NCI-H1092 treated with DMSO at 0.1 percent for 48 hours (cell line): Measurements from ENCODE around the gene WNT3.
"Not testable (repeated sequence)": the region's sequence is repeated elsewhere in the genome, so short reads cannot be mapped to it uniquely, and the experiment has no call there.

Experiments
- DNase-seq: peaks from one replicate; lab custom pipeline; 2025; lab: John Stamatoyannopoulos, UW

The WNT3 gene

DNA sequence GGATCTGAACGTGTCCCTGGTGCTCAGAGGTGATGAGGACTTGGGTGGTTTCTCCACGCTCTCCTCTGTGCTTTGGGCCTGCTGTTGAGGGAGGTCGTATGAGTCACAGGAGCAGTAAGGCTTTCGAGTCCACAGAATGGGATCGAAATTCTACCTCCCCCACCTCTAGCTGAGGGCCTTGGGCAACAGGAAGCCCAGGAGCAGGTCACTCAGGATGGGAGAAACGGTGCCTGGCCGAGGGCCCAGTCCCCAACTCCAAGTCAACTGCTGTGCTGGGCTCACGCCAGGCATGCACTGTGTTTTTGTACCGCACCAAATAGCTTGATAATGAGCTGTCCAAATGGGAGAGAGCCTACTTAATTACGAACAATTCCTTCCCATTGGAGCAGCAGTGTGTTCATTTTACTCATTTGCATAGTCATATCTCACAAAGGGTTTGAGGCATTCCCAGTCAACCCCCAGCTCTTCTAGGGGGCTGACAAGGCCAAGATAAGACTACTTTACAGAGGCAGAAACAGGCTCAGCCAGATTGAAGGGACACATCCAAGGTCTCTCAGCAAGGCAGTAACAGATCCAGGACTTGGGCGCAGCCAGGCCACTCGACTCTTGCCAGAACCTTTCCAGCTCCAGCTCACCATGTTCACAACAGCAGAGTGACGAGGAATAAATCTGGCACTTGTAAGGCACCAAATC lies 53.6 kb downstream of the WNT3 start:
- peak; percentile 30 for DNase-seq

DNA sequence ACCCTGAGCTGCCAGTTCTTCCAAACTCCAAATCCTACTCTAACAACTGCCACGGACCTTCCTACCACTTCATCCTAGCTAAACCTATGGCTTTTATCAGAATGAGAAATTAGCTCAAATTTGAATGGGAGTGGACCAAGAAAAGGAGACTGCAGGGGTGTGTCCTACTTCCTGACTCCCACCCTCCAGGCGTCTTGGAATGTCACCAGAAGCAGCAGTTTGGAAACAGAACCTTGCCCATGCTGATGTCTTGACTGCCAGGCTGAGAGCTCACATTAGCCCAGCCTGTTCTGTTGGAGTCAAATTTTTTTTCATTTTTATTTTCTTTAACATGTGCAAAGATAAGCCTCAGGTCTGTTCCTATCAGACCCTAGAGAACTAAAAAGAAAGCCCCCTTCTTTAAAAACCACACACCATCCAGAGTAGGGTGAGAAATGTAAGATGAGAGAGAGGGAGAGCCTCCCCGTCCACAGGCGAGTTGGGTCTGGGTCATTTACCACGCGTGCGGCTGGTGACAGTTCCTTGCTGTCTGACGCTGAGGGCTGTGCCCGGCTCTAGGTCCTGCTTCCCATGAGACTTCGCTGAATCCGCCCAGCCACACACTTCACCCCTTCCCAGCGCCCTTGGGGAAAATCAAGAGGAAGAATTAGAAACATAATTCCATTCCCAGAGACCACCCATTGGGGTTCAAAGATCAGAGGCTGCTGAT lies 54.3 kb downstream of the WNT3 start:
- no peak for DNase-seq

DNA sequence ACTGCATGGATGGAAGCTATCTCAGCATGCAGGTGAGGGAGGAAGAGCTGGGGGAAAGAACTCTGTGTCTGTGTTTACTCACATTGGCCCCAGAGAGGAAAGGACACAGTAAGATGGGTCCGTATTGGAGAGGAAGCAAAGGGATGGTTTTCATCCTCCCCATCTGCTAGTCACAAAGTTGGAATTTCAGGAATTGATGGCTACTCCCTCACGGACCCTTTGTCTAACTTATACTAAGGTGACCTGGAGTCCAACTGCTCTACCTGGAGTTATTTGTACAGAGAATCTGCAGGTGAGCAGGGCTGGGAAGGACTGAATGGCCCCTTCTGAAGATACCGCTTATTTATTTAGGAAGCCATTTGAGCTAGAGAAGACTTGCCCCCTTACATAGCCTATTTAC lies 55.1 kb downstream of the WNT3 start:
- no peak for DNase-seq

DNA sequence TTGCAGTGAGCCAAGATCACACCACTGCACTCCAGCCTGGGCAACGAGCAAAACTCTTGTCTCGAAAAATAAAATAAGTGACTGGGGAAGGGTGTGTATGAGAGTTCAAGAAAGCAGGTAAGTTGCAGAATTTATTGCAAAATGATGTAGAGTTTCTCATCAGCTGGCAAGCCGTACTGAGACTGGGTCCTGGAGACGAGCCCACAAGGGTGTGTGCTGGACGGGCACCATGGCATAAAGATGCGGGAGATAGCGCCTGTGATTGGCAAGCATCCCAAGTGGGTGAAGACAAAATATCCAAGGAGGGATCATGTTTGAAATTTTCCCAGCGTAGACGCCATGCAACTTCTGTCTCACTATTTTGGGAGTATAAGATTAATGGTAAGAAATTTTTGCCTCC lies 59.4 kb downstream of the WNT3 start:
- no peak for DNase-seq

DNA sequence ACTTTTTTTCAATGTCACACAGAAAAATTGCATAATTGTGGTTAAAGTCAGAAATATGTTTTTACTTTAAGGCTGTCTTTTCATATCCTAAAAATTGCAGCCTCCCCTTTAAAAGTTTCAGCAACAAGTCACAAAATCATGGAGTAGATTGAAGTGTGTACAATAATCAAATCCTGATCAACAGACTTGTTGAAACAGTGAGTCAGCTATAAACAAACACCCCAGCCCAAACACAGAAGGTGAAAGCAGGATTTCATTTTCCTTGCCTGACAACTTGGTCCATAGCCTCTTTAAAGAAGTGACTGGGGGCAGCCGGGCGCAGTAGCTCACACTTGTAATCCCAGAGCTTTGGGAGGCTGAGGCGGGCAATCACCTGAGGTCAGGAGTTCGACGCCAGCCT lies 59.9 kb downstream of the WNT3 start:
- DNase-seq, result no peak

DNA sequence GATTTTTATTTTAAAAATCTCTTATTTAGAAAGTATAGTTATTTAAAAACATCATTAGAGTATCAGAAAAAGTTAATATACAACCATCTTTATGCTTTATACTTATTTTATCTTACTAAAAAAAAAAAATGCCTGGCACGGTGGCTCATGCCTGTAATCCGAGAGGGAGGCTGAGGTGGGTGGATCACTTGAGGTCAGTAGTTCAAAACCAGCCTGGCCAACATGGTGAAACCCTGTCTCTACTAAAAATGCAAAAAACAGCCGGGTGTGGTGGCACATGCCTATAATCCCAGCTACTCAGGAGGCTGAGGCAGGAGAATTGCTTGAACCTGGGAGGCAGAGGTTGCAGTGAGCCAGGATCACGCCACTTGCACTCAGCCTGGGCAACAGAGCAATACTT lies 60.9 kb downstream of the WNT3 start:
- not testable (repeated sequence) for DNase-seq

DNA sequence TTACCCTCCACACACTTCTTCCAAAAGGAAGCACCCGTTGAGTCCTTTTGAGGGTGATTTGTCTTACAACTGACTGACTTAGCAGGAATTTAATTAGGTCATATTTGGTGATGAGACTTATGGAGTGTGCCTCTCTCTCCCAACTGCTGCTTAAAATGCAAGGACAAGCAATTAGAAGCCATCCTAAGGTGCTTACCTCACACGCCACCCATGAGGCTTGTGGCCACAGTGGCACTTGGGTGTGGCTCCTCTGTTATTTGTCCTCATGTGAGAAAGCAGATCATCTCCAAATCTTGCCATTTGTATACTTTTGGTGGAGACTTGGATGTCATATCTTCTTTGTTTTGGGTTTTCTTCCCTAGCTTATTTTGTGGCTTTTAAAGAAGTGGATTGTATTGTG lies 61.6 kb downstream of the WNT3 start:
- DNase-seq, result no peak

DNA sequence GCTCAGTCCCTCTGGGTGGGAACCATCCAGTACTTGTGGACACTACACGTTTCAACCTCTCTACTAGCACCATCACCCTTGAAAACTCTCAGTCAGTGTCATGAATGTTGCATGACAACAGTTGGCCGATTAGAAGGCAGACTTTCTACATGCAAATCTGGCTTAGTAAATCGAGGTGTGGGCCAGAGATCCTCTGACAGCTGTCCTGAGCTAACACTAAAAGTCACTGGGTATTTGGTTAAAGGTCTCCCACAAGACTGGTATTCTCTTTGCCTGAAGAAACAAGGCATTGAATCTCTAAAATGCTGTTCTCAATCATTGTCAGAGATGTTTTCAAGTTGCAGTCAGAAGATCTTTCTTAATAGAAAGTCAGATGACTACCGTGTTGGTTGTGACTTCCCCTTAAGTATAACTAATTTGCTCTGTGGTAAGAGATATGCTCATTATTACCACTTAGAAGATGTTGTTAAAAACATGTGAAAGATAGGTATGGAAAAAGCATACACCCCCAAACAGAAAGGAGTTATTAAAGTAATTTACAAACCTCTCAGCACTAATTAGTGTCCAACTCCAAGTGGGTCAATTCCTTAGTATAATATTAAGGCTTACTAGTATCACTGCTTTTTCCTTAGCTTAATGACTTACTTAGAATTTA lies 62.3 kb downstream of the WNT3 start:
- DNase-seq, result no peak

DNA sequence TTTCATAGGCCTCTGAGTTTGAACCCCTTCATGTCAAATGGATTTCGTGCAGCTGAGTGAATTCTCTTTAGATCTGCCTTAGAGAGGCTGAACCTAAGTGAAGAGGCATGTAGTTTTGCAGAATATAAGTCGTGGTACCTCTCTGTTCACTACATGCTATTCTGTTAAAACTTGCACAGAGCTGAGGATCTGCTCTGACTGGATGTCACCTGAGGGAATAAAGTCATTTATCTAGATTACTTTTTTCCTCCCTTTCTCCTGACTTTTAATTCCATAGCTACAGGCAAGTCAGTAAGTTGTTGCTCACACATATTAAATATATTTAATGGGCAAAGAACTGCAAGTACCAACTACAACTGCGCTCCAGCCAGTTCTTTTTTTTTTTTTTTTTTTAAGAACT lies 64.7 kb downstream of the WNT3 start:
- DNase-seq, result no peak

DNA sequence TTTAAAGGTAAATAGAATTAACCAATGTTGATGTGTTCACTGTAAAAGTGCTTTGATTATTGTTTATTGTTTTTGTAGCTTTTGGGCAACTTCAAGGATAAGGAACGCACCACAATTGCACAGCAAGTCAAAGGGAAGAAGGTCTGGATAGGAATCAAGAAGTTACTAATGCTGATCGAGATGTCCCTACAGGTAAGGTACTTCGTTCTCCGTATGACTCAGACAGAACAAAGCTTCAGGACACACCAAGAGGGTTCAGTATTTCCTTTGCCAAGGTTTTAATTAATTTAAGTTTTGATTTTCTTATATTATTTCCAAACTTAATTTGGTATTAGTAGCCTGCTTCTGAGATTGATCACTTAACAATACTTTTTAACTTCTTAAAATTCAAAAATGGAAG lies 67.1 kb downstream of the WNT3 start:
- no peak for DNase-seq

DNA sequence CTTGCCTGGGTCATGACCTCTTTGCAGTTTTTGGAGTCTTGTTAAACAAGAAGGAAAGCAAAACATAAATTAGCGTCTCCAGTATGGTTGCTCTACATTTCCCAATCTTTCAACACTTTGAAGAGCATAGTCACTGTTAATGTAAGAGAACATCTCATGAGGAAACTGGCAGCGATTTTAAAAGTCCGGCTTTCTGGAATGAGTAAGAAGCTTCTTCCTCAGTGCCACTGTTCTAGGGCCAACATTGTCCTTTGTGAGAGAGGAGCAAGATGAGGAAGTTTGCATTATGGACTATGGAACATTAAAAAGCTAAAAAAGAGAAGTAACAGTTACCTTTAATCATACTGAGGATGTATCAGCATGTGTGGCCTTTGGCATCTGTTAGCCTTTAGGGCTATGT lies 73.1 kb downstream of the WNT3 start:
- DNase-seq, result no peak

DNA sequence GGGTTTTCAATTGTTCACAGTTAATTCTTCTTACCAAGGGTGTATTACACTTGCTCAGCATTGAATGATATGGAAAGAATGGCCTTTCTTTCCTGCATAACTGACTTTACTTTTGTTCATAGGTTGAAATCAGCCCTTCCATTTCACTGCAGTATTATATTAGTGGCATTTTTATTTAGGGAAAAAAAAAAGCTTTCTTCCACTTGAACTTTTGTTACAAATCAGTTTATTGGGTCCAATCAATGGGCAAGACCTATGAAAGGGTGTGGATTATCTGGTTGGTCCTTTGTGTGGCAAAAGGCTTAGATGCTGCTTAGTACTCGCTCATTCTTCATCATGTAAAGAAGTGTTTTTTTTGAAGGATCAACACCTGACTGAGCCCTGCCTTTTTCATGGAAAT lies 74.1 kb downstream of the WNT3 start:
- no peak for DNase-seq

DNA sequence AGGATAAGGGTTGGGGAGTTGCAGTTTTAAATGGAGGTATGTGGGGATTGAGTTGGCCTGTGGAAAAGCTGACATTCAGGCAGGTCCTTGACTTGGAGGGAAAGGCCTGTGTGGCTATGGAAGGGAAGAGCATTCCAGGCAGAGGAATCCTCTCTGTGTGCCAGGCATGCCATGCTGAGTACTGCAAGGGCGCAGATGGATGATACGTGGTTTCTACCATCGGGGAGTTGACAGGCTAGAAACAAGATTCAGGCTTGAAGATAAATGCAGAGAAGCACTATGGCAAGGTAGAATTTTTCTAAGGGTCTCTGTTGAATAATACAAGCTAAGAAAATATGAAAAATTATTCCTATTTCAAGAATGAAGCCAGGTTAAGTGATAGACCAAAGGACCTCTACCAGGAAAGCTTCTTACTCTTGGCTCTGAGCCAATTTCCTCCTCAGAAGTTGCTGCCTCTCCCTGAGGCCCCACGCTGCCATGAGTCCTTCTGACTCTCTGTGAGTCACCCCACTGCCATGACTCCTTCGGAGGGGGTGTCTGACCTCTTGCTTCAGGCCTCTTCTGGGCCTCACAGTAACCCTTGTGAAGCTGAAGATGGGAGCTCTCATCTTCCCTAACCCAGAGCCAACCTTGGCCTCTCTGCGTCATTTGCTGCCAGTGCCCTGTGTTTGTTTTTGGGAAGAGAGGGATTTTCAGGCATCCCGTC lies 75.8 kb downstream of the WNT3 start:
- no peak for DNase-seq

DNA sequence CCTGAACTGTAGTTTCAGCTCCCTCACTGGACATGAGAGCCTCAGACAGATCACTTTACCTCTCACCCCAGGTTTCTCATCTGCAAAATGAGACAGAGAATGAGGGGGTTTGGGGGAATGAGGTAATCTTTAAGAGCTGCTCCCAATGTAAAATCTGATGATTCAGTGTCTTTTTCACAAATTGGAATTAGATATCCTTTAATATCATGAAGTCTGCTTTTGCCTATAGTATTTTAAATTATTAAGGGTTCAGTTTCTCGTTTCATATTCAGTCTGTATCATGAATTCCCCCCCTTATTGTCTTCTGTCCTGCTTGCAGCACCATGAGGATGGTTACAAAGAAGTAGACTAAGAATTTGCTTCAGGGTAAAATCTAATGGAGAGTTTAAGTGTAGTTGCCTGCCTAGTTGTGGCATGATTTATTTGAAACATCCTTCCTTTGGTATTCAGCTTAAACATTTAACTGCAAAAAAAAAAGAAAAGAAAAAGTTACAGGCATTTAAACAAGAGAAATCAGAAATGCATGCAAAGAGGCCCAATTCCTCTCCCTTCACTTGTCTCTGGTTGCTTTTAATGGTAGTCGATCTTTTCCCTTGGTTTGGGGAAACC lies 77.3 kb downstream of the WNT3 start:
- no peak for DNase-seq

DNA sequence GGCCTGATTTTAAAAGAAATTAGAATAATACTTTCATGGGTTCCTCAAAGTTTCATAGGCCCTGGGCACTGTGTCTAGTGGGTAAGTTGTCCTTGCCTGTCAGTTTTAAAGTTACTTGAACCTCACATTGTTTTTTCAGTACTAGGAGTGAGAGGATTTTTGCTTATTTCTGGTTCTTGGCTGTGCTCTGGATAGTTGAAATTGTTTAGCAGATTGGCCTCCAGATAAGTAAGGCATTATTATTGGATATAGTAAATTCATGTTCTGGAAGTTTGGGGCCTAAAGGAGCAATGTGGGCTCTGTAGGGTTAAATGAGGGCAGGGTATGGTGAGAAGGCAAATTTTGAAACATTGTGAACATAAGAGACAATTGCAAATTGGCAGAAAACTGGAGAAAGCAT lies 78.5 kb downstream of the WNT3 start:
- DNase-seq, result no peak

DNA sequence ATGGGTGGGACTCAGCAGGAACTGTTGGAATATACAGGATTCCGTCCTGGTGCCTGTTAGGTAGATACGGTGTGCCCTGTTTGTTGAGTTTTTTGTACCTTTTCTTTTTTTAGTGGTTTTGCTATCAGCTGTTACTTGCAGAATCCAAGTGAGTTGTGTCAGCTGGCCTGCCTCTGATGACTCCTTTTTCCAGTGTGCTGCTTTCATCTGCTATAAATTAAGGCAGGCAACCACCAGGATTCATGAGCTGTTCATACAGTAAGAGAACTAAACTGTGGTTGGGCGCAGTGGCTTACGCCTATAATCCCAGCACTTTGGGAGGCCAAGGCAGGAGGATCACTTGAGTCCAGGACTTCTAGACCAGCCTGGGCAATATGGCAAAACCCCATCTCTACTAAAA lies 79.9 kb downstream of the WNT3 start:
- no peak for DNase-seq

DNA sequence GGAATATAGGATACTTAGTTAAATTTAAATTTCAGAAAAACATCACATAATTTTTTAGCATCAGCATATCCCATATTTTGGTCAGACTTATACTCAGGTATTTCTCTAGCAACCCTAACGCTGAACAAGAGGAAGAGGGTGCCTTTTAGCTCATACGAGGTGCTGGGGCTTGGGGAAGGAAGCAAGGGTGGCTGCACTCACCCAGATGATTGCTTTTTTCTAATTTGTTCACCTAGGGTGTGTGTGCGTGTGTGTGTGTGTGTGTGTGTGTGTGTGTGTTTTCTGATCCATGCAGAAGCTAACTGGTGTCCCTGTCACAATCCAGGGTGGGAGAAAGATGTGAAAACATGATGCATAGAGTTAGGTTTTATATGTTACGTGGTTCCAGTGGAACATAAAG lies 81.2 kb downstream of the WNT3 start:
- DNase-seq, result no peak

DNA sequence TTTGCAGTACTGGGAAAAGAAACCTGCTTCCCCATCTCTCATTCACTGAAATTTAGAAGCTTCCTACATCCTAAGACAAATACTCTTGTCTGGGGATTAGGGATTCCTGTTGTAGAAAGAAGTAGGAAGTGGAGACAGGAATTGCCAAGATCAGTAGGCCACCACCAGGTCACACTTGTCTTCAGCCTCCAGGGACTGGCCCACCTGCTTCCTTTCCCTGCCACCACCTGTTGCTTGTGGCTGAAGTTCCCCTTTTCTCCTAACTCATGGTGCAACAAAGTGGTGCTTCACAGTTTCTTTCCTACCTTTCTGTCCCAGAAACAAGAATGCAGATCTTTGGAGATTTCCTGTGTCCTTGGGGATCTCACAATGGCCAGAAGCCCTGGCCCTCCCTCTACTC lies 82.4 kb downstream of the WNT3 start:
- DNase-seq, result no peak

DNA sequence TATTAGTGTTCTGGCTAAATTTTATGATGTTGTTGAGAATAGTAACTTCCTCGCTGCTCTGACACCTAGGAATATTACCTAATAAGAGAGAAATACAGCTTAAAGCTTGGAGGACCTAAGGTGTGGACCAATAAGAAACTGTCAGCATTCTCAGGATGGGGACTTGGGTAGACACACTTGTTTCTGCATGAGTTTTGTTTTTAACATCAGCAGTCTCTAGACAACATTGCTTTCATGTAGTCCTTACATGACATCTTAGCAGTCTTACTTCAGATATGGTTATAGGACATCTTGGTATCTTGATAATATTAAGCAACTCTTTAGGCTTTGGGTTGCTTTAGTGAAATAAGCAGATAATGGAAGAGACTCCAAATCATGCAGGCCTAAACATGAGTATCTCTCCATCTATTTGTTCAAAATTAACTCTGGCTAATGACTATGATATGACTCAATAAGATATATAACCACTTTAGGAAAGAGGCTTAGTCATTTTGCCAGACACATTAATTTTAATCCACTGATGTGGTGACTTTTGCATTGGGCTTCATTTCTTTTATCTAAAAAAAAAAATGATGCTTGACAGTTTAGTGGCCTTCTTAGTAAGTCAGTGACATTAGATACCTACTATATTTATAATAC lies 84.5 kb downstream of the WNT3 start:
- DNase-seq, result no peak

DNA sequence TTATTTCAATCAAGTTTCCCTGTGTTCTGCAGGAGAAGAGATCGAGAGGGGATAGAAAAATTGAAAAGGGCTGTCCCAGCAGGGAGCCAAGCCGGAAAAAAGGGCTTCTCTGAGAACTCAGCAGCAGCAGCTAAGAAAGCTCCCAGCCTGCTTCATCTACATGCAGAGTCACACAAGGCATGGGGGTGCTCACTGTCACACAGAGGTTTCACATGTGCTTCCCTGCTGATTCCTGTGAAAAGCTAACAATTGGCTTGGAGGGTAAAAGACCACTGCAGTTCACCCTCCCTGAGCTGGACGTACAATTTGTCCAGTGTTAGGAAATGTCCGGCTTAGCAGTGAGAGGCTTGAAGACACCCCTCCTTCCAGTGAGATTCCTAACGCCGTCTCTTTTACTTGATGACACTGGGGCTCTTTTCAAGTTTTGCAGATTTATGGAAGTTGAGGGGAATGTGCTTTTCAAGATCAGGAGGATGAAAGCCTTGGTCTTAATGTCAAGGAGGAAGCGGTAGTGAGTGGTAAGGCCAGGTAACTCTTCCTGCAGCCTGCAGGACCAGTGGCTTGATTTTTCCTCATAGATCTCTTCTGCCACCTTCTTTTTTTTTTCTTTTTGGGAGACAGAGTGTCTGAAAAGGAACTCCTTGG lies 85.6 kb downstream of the WNT3 start:
- DNase-seq, result no peak

DNA sequence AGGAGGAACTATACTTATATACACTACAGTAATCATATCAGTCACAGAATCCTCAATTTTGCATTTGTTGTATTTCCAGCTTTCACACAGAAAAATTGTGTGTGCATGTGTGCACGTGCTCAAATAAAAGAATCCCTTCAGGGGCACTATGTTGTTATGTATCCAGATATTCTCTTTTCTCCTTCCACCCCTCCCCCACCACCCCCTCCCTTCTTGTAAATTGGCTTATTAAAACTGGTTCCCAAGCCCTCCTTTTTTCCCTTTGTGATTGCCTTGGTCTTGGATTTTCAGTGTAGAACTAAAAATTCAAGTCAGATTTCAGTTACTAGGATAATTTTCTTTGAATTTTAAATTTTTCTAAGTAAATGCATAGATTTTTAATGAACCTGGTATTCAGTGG lies 86.3 kb downstream of the WNT3 start:
- no peak for DNase-seq
